Measurements from ENCODE around the gene KNSTRN.

KNSTRN gene

GRCh38 chr15:40435023-40435709 is 52.6 kb downstream of the KNSTRN start:
- no peak for DNase-seq

GRCh38 chr15:40435710-40436089 is 53.2 kb downstream of the KNSTRN start:
- no peak for DNase-seq

GRCh38 chr15:40436116-40436891 is 53.8 kb downstream of the KNSTRN start:
- DNase-seq, result no peak

- DNase-seq, result no peak
Observed at GRCh38 chr15:40436892-40437751, 54.6 kb downstream of the KNSTRN start.

- no peak for DNase-seq
Observed at GRCh38 chr15:40437752-40438687, 55.5 kb downstream of the KNSTRN start.

- DNase-seq, result no peak
Observed at GRCh38 chr15:40438712-40439111, 56.2 kb downstream of the KNSTRN start.

GRCh38 chr15:40439461-40439959 is 57.0 kb downstream of the KNSTRN start:
- DNase-seq, result no peak

- DNase-seq, result no peak
Observed at GRCh38 chr15:40439960-40440742, 57.6 kb downstream of the KNSTRN start.

- peak; percentile 71 for DNase-seq
Observed at GRCh38 chr15:40440743-40441564, 58.4 kb downstream of the KNSTRN start, which contains the start of gene BAHD1. Gene BAHD1 (plus strand): TSS chr15:40440953. CDS start chr15:40458465, 17,512 bp downstream.

GRCh38 chr15:40441565-40442531 is 59.3 kb downstream of the KNSTRN start:
- DNase-seq, result no peak

- no peak for DNase-seq
Observed at GRCh38 chr15:40443255-40443654, 60.7 kb downstream of the KNSTRN start.

GRCh38 chr15:40443846-40444245 is 61.3 kb downstream of the KNSTRN start:
- no peak for DNase-seq
